ENCODE data around the gene FAIM2.

The FAIM2 gene

DNA sequence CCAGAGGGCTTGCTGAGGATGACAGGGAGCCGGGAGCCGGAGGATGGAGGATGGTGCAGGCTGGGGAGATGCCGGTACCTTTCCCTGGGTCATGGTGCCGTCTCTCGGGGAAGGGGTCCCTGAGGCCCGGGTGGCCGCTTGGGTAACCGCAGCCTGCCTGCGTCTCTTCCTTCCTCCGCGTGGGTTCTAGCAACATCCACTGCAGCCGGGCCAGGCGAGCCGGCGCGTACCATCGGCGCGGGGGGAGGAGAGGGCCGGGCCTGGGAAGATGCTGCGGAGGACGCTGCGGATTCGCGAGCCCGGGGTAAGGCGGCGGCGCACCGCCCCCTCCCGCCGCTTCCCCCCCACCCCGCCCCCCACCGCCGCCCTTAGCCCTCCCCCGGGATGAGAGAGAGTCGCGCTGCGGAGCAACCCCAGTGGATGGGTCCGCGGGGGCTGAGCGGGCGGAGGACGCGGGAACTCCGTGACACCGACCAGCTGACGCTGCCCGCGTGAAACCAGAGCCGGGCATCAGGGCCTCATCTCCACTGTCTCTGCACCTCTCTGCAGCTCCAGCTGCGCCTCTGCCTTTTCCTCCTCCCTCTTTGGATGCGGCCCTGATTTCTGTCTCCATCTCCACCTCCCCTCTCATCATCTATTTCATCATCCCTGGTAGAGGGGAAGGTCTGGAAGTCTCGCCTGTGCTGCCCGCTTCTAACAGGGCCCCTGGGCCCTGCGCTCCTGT lies at the start of gene FAIM2:
FAIM2 (minus strand) TSS at position 201 of the 724 bp plus-strand sequence; CDS start at position 93, 108 bp downstream.
- peak; percentile 52 for DNase-seq

DNA sequence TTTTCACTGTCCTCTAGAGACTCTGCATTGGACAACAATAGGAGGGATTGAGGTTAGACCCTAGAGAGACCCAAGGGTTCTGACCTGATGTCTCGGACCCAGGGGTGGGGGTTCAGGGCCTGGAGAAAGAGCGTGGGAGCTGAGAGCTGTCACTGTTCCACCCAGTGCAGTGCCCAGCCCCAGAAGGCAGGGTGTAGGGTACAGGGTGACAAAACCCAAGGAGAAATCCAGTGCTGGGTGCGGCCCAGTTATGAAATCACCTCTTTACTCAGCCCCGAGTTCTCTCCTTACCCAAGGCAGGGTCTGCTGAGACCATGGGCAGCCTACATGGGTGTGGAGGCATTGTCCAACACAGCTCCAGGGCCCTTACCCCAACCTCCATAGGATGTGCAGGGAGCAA lies 49.5 kb upstream of the FAIM2 start:
- DNase-seq, result no peak

DNA sequence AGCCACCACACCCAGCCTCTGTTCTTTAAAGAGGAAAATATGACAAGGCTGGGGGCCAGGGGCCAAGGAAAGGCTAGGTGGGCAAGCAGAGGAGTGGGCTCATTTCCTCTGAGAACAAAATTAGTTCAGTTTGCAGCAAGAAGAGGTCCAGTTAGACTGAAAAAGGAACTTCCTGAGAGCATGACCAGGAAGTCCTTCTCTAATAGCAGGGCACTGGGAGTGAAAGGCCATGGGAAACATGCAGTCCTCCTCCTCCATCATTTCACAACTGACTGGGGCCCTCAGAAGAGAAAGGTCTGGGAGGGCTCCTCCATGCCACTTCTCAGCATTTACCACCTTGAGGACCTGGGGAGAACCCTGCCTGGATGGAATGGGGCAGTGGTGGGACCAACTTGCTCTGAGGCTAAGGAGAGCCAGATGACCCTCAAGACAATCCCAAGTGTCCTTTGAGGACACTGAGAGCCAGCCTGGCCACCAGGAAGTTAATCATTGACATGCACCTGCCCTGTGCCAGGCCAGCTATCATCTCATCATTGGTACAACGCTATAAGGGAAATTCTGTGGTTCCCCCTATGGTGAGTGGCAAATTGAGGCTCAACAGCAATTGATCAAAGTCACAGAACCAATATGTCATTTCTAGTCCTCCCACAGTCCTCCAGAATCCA lies 48.8 kb upstream of the FAIM2 start:
- no peak for DNase-seq

DNA sequence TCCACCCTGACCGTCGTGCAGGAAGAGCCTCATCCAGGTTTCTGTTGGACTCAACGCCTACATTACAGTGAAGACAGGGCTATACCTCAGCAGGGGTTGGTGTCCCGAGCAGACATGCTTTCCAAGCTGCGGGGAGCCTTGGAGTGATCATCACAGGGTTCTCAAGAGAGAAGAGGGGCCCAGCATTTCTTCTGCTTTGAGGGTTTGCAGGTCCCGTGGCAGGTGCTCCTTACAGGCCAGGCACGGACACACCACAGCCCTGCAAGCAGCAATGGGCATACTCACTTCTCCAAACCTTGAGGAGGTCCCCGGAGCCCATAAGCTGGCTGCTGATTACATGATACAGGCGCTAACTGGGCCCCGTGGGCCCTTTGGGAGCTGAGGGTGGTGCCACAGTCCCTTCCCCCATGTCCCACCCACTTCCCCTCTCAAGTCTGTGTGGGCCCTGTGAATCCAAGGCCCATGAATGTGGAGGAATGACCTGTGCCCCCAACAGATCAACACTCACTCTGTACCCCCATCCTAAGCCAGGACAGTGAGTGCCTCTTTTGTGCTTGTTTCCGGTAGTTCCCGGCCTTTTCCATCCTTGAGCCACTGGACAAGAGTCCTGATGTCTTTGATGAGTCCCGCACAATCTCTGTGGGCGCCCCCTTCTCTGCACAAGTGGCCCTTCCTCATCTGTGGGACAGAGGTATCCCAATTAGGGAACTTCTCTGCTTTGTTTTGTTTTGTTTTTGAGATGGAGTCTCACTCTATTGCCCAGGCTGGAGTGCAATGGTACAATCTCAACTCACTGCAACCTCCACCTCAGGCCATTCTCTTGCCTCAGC lies 47.9 kb upstream of the FAIM2 start:
- DNase-seq, result no peak

DNA sequence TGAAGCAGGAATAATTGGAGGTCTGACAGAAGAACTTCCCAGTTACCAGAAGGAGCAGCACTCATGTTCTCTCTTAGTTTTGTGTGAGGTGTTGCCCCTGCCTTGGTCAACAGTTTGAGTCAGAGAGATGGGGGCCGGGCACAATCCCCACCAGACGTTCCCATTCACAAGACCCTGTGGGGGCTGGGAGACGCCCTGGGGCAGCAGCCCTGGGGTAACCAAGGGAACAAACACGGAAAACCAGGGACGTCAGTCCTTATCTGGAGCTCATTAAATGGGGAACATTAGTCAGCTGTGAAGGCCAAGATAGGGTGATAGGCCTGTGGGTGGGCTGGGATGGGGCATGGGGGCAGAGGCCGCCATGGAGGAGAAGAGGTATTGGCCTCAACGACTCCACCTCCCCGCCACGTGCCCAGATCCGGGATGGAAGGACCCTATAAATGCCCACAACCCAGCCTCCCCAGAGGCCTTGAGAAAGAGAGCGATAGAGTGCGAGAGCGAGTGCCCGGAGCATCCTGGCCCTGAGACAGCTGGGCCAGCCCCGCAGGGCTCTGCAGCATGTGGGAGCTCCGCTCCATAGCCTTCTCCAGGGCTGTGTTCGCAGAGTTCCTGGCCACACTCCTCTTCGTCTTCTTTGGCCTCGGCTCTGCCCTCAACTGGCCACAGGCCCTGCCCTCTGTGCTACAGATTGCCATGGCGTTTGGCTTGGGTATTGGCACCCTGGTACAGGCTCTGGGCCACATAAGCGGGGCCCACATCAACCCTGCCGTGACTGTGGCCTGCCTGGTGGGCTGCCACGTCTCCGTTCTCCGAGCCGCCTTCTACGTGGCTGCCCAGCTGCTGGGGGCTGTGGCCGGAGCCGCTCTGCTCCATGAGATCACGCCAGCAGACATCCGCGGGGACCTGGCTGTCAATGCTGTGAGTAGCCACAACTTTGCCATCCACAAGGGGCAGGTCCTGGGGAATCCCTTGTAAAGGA lies 46.9 kb upstream of the FAIM2 start, which contains the start of gene AQP2:
AQP2 (plus strand) TSS at position 465 of the 979 bp plus-strand sequence; CDS start at position 559, 94 bp downstream.
- DNase-seq, result no peak

DNA sequence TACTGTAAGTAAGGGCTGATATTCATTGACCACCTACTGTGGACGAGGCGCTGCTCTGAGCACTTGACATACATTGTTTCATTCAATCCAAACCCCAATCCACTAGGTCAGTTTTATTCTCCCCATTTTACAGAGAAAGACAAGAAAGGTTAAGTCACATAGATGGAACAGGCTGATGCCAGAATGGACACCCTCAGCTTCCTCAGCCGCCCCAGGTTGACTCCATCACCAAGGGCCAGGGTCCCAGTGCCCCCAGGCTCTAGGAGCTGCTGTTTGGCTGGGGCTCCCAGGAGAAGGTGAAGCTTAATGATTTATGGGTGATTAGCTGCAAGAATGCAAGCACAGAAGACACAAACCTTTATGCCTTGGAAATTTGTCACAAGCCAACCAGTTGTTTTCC lies 46.2 kb upstream of the FAIM2 start:
- DNase-seq, result no peak

DNA sequence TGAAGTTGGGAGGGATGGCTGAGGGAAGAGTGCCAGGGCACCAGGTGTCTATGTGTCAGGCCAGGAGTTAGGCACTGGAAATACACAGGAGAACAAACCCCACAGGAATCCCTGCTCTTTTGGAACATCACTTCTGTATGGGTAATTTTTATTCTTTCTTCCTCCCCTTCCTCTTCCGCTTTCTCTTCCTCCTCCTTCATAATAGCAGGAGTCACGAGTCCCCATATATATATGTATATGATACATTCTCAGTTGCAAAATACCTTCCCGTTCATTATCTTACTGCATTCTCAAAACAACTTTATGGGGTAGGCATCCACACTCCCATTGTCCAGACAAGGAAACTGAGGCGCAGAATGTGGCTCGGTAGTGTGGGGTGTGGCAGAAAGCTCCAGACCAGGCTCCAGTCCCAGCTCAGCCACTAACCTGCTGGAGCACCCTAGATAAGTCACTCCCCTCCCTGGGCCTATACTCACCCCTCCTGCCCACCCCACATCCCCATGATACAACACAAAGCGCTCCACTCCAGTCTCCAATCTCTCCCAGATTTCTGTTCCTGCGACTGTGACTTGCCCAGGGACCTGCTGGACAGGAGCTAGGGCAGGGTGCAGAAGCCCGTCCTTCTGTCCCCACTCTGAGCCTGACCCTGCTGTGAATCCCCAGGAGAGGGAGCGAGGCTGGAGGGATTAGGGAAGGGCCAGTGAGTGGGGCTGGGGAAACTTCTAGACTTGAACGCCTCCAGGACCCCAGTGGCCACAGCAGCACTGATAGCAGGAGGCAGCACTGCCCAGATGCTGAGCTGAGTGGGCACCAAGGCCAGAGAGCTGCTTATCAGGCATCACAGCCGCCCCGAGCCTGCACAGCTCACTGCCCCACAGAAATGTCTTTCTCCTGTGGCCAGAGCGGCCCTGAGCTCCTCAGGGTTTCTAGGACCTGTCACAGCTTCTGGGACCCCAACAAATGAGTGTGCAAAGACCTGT lies 45.5 kb upstream of the FAIM2 start:
- DNase-seq, result no peak

DNA sequence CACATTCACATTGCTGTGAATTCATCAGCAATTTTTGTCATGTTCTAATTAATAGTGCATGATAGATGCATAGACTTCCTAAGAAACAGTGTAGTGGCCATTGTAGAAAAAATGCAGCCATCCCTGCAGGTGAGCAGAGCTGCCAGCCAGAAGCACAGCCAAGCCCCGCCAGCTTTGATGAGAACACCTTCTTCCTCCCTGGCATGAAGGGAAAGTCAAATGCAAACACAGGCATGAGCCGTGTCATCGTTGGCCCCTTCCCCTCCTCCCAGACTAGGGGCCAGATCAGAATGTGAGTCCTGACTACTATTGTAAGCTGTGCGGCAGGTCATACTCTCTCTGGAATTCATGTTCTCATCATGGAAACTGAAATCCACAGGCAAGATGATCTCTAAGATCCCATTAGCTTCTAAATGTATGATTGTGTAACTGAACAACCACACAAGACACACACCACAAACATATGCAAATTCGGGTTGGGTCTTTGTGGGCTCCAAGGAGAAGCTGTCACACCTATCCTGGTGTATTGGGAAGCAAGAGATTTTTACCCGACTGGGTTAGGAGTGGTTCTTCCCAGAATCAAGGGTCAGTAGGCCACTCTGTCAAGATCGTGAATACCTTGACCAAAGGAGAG lies 44.0 kb upstream of the FAIM2 start:
- DNase-seq, result no peak

DNA sequence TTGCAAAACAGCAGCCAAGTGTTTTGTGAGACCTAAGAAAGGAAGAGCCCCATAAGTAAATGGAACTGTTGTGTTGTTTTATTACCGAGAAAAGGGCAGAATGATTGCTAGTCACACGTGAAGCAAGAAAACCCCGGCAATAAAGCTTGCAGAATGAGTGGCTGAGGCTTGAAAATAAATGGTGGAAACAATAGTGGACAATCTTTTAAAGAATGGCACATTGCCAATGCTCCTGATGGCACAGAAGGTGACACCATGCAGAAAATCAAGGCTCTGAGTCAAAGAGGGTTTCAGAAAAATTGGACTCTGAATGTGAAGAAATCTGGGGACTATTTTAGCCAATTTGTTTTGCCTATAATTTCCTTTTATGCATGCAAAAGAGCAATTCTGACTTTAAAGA lies 42.8 kb upstream of the FAIM2 start:
- DNase-seq, result no peak

DNA sequence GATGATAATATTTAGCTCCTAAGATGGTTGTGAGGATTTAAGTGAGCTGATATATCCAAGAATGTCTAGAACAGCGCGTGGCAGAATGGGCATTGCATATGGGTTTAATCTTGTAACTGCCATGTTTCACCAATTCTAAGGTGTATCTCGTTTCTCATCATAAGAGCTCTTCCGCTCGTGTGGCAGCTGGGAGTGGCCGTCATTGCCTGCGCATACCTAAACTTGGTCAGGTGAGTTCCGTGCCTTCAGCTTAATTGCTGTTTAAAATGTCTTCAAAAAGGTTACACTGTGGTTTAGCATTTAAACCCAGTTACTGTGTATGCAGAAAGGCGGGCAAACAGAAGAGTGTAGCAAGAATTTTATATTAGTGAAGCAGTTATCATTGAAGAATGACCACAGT lies 42.4 kb upstream of the FAIM2 start:
- DNase-seq, result no peak

DNA sequence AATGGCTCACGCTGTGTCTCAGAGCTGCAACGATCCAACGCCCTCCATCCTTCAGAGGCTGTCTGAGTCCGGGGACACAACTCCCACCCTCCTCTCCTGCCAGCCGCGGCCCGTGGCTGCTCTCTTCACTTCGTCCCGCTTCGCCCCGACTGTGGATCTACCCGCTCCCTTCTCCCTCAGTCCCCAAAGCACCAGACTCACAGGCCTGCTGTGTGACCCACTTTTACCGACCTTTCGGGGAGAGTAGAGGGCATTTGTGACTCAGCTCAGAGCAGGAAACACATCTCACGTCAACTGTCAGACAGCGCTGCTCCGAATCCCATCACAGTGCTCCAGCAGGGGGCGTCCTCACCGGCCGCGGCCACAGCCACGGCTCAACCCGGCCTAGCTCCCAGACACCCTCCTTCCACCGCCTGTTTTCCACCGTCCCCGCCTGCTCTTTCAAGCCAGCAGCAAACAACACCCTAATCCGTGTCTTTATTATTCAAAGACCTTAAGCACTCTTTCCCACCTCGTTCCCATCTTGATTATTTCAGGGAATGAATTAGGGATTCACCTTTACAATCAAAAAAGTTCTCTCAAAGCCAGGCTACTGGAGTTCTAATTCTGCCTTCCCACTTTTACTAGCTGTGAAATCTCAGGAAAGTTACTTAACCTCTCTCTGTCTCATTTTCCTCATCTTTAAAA lies 41.8 kb upstream of the FAIM2 start:
- DNase-seq, result peak; percentile 91

DNA sequence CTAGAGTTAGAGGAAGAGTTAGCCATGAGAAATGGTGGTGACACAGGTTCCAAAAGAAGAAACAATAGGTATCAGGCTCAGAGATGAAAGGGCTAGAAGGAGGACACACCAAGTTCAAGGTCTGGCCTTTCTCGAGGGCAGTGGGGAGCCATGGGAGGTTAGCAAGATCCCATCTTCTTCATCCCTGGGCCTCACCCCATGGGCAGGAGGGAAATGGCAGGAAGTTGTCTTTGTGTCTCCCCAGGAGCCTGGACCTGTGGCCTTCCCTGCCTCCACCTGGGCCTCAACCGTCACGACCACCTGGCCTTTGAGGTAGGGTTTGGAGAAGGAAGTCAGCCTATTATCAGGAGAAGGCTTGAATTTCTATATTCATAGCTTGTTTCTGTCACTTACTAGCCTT lies 41.0 kb upstream of the FAIM2 start:
- DNase-seq, result no peak

DNA sequence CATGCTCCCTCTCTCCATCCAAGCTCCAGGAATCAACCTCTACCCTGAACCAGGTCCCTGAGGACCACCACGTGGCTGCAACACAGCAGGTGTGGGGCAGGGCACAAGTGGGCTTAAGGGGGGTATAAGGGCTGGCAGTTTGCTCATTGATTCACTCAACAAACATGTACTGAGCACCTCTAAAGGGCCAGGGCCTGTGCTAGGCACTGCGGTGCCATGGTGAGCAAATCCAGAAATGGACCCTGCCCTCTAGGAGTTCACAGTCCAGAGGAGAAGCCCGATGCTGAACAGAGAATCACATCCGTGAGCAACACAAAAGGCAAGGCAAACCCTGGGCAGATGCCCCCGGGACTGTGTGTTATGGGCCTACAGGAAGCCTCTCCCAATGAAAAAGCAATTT lies 40.3 kb upstream of the FAIM2 start:
- DNase-seq, result no peak

DNA sequence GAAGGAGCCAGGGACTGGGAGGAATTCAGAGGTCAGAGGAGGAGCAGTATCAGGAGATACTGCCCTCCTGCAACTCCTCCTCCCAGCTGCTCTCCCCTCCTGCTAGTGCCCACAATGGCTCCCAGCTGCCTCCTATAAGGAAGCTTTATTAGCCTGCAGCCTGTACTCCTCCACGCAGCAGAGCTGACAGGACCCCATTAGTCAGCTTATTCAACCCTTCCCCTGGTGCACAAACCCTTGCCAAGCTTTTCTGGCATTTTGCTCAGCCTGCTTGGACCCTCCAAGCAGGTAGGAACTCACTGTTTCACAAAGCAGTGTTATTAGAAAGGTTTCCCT lies 39.9 kb upstream of the FAIM2 start:
- no peak for DNase-seq

DNA sequence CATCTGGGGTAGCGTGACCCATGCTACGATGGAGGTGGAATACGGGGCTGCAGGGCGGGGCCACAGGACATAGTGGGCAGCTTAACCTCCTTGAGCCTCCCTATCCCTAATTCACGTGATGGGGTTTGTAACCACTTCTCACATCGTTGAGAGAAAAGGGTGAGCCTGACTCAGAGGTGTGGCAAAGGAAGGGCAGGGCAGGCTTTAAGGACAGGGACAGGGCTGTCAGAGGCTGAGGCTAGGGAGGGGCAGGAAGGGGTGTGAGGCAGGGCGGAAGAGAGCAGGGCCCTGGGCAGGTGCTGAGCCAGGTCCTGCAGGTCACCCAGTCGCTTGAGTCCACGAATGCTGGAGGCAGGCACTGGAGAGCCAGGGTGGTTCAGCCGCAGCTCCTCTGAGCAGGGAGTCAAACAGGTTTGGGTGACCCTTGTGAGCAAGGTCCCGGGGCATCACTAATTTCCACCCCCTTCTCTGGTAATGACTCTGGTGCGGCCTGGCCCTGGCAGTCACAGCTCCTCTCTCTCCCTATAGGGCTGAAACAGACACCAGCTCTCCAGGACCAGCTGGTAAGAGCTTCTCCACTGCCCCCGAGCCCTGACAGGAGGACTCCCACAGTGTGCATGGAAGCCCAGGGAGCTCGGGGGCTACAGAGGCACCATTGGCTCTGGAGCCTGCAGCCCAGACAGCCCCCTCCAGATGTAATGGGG lies 39.4 kb upstream of the FAIM2 start:
- no peak for DNase-seq

DNA sequence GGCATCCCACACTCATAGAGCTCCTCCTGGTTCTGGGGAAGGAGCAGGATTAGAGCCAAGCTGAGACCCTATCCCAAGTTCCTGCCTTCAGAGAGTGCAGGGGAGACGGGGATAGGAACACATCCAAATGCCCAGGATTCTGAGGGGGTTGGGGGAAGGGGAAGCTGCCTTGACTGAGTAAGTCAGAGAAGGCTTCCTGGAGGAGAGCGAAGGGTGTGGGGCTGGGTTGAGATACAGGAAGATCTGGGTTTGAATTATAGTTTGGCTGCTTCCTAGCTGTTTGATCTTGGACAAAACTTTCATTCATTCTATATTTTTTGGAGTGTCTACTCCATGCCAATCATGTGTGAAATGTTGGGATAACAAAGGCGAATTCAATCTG lies 38.8 kb upstream of the FAIM2 start:
- no peak for DNase-seq

DNA sequence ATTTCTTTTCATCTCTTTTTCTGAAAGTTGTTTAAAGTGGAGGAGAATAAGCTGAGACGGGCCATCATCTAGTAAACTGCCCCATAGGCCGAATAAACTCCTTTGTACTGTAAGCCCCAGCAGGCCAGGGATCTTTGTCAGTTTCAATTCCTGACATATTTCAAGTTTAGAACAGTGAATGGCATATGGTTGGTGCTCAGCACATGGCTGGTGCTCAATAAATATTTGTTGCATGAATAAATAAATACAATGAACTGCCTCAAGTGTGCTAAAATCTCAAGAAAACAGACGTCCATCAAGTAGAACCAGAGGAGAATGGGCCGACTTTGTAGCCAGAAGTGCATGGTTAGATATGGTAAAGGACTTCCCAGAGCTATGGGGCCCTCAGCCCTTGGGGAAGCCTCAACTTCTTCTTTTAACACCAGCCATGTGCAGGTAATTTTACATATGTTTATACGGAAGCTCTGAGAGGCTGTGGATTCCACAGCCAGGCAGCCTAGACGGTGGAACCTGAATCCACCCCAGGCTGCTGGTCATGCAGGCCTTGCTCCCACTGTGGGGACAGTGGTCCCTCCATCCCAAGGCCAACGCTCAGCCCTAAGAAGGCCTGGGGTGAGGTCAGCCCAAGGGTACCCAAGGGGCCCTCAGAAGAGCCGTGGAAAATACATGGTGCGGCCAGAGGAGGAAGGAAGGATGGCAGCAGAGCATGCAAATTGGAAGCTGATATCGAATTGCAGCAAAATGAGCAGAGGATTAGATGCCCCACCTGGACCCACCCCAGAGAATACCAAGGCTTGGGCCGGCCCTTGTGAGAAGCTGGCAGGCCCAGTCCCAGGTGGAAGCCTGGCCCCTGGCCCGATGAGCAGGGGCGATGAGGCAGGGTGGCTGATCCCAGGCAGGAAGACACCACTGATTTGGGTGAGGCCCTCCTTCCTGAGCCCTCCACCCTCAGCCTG lies 38.1 kb upstream of the FAIM2 start:
- DNase-seq, result no peak

DNA sequence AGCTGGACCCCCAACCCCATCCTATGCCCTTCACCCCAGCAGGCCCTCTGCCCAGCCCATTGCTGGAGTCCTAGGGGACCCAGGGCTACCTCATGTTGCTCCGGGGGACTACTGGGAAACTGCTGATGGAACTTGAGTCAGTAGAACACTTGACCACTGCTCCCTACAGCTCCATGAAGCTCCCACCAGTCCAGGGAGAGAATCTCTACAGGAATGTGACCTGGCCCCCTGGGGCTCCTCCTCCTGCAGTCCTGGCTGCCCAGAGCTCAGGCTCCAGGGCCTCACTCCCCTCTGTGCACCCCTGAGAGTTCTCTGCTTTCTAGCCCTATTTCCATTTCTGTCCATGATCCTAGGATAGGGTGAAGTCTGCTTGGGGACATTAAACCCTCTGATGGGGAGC lies 36.0 kb upstream of the FAIM2 start:
- no peak for DNase-seq
